ENCODE data around the gene FAM216B.
"Not testable (repeated sequence)": the region's sequence is repeated elsewhere in the genome, so short reads cannot be mapped to it uniquely, and the experiment has no call there.

Gene FAM216B

DNA sequence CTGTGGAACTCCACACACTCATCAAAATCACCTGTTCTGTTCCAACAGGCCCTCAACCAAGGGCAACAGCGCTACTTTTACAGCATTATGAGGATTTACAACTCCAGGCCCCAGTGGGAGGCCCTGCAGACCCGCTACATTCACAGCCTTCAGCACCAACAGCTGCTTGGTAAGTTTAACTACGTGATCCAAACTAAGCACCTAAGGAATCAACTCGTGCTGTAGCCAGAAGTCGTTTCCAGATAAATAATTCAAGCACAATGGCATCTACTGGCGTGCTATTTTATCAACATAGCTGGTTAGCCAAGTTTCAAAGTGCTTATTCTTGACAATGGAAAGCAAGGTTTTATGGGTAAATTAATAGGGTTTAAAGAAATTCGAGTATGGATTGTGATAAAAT, 5.3 kb downstream of the FAM216B start:
- DNase-seq (ENCODE audit: low read depth in 2 of 2), result no peak

DNA sequence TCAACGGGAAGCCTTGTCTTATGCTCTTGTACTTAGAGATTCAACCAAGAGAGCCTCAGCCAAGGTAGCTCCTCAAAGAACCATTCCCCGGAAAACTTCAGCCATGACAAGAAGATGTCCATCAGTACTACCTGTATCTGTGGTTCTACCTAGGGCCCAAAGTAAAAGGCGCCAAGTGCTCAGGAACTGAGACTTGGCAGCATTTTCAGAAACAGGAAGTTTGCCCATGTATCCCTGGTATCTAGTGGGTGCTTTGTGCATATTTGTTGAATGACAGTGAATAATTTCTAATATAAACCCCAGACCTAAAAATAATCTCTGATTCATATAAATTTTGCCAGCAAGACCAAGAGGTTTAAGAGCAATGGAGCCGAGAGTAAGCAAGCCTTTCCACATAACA, 7.2 kb downstream of the FAM216B start:
- DNase-seq (ENCODE audit: low read depth in 2 of 2), result no peak

DNA sequence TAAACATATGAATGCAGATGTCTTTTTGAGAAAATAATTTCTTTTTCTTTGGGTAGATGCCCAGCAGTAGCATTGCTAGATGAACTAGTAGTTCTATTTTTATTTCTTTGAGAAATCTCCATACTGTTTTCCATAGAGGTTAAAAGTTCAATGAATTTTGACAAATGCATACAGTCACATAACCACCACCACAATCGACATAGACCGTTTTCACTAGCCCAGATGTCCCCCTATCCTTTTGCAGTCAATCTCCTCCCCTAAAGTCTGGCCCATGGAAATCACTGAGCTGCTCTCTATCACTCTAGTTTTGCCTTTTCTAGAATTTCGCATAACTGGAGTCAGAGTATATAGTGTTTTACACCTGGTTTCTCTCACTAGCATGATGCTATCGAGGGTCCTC, 10.8 kb downstream of the FAM216B start:
- DNase-seq (ENCODE audit: low read depth in 2 of 2), result no peak

DNA sequence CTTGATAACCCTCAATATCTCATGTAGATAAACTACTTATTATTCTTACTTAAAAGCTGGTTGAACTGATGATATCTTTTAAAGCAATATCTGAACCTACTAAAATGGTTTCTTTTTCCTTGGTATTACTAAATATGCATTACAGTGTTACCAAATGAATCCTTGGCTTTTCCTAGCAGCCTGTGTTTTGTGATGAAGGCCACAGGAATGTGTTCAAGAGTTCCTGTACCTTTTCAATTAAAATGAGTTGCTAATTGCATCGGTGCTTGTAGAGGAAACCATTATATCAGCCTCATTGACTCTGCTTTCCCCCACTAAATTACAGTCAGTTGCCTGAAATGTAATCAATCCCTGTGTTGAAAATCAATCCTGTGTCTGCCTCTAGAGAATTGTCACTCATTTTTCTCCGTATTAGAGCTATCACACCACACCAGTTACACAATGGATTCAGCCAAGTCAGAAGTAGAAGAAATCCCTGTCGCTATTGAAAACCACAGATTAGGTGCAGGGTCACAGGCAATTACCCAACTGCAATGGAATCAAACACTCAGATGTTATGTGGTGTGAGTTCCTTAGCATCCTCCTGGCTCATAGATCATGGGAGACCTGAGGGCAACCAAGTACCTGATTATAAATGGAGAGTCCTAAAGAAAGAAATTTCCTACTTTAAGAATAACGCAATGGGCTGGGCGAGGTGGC, 13.3 kb downstream of the FAM216B start:
- no peak for DNase-seq (ENCODE audit: low read depth in 2 of 2)

DNA sequence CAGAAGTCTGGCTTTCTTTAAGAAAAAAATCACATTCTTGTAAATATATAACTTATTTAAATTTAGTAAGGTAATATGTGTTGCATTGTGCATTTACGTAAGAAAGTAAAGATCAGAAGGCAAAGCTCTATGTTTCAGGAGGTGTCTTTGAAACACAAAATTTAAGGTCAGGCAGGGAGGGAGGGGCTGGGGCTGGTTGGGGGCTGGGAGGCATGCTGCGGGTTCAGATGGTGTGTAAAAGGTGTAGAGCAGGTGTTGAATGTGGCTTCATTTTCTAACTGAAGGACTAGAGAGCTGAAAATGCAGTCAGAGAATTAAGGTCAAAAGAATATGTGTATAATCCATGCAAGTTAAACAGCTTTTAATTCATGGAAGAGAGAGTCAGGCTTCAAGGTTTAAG, 14.3 kb downstream of the FAM216B start:
- DNase-seq (ENCODE audit: low read depth in 2 of 2), result no peak

DNA sequence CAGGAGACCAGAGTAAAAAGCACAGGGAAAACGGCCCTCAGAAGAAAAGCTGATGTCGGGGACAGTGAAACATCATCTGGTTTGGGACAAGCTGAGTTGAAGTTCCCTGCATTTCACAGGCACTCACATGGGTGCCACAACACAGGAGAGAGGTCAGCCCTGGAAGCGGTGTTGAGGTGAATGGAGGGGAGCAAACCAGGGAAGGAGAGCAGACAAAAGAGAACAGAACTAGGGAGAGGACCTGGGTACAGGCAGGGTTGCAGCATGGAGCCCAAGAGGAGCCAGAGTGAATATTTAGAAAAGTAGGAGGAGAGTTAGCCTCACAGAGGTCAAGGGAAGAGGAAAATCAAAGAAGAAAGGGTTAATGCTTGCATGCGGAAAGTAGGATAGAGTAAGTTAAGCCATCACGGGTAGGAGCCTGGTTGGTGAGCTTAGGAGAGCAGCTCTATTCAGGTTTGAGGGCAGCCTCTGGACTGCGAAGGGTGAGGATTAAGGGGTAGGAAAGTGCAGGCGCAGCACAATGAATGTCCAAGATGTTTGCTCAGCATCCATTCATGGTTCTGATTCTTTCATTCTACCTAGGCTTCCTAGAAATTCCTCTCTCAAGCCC, 15.5 kb downstream of the FAM216B start:
- DNase-seq (ENCODE audit: low read depth in 2 of 2), result no peak

DNA sequence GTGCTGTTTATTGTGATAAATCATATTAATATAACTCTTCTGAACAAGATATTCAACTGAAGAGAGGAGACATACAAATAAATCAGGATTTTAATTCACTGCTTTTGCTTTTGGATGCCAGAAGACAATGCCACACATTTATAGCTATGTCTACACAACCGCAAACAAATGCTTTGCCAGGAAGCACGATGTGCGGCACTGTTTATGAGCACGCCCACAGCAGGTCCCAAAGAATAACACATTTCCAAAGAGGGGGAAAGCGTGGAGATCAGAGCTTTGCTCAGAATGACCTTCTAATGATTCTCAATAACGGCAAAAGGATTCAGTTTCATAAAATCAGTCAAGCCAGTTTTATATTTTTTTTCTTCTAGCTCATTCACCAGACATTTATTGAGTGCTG, 16.7 kb downstream of the FAM216B start:
- no peak for DNase-seq (ENCODE audit: low read depth in 2 of 2)

DNA sequence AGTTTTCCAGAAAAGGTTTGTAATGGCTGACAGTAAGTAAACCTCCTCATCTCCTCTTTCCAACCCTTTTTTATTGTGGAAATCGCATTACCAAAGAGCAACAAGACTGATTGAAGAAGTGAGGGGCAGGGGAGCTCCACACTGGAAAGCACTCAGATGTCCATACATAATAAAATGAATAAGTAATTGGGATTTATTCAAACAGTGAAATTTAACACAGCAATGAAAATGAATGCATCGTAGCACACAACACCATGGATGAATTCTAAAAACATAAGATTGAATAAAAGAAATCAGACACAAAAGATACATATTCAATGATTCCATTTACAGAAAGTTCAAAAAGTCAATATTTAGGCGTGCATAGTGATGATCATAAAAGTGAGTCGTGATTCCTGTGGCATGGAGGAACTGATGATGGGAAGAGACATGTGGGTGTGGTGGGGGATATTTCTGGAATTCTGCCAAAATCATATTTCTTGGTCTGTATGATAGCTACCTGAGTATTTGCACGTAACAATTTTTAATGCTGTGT, 18.8 kb downstream of the FAM216B start:
- DNase-seq (ENCODE audit: low read depth in 2 of 2), result no peak

DNA sequence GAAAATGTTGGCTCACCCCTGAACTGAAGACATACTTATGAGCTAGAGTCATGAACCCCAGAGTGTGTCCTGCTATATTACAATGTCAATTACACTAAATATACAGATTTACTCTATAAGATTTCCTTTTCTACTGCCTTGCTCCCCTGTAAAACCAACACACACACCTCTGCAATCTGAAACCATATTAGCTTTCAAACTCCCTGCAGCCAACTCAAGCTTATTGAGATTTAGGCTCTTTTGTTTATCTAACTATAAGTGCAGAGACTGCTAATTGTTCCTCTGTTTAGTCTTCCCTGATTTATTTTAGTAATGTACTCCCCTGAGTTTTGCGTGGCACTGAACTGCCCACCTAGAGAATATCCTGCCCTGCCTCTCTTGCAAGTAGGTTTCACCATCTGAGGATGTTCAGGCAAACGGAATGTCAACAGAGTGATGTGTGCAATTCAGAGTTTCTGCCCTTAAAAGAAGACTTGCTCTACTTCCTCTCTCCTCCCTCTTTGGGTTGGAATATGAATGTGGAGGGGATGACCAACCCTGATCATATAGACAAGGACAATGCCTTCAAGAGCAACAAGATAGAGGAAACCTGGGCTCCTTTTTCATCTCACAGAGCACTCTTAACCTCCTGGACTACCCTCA, 22.3 kb downstream of the FAM216B start:
- no peak for DNase-seq (ENCODE audit: low read depth in 2 of 2)

DNA sequence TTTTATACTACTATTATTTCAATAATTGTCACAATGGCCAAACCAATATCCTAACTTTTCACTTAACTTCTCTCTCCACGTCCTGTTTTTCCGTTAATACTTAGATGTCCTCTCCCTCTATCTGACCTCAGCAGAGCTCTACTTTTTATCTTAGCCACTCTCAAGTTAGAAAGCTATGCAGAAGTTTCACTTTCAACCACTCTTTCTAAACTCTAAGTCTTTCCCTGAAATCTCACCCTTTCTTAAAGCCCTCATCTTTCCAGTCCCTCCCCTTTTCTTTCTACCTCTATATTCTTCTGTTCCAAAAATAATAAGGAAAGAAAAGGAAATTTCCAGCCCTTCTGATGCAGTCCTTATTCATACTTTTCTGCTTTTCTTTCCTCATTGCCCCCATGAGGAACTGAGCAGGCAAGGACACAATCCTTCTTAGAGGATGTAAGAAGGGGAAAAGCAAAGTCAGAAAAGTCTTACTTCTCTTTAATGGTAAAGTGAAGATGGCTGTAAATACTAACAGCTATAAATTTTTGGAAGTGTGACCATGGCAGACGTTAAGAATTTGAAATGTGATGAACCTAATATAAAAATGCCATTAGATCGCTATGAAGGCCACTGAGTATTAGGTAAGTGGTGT, 23.0 kb downstream of the FAM216B start:
- DNase-seq (ENCODE audit: low read depth in 2 of 2), result no peak

DNA sequence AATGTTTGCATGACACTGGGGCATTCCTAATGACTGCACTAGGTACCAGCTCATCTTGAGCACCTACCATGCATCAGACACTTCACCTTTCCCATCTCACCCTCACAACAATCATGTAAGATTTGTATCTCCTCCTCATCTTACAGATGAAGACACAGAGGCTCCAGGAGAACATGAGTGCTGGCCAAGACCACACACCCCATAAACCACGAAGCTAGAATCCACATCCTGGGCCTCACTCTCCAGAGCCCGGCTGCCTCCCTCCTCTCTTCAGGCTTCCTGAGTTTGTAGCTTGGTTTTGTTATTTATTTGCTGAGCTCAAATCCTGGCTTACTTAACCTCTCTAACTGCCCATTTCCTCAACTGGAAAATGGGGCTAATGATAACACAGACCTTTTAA, 25.9 kb downstream of the FAM216B start:
- no peak for DNase-seq (ENCODE audit: low read depth in 2 of 2)

DNA sequence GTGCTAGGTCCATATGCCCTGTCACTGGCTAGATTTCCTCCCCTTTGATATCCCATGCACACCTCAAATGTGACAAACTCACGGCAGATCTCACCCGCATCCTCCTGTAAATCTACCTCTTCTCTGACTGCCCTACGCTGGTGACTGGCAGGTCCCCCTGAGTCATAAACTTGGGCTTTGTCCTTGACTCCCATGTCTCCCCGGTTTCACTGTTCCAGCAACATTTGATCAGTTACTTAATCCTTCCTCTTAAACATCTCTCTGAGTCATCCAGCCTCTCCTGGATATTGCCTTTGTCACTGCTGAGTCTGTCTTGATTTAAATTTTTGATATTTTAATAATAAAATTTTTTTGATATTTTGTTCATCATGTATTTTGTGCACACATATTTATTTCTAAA, 26.5 kb downstream of the FAM216B start:
- DNase-seq (ENCODE audit: low read depth in 2 of 2), result no peak

DNA sequence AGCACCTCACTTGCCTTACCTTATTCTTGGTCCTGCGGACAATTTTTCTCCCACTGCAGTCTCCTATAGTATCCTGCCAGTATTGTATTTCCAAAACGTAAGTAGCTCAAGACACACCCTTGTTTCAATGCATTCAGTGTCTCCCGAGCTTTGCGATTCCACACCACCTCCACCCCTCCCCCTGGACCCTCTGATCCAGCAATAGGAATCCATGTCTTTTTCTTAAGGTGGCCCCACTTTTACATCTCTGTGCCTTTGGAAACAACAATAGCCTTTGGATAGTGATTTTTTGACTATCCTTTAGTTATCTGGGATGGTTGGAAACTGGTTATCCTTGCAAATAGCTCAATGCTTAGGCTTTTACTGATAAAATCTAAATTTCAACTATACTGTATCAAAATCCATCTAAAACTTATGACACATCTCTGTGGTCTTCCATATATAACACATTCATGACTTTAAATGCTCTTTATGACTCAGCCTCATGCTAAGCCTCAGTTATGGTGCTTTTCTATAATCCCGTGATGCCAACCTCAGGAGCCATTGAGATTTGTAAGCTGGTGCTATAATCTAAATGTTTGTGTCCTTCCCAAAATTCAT, 27.1 kb downstream of the FAM216B start:
- no peak for DNase-seq (ENCODE audit: low read depth in 2 of 2)

DNA sequence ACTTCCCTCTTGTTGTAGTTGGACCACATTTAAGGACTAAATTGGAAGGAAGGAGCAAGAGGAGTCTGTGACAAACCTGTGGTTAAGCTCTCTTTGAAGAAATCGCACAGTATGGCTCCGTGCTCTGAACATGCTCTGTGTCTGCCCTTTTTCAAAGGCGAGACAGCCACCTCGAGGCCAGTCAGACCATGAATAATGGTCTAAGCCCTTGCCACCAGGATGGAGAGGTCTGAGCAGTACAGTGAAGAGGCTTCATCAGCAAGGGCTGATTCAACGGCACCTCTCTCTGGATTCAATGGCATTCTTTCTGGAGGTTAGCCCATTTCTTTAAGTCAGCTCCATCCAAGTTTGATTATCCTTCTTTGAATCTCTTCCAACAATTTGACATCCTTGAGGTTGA, 30.9 kb downstream of the FAM216B start:
- DNase-seq (ENCODE audit: low read depth in 2 of 2), result no peak

DNA sequence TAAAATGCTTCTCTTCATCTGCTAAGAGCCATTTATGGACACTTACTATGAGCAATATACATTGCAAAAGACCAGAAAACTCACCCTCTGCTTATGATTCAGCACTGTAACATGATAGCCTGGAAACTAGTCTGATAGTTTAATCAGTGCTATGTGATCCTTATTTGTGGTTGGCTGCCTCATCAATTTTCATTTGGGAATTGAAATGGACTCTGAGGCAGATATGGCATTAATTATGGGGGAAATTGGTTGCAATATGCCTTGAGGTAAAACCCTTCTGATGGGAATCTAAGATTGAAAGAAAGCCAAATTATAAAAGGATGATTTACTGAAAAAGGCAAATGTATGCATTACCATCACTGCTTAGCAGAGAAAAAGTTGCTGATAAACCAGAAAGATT, 33.5 kb downstream of the FAM216B start:
- no peak for DNase-seq (ENCODE audit: low read depth in 2 of 2)

DNA sequence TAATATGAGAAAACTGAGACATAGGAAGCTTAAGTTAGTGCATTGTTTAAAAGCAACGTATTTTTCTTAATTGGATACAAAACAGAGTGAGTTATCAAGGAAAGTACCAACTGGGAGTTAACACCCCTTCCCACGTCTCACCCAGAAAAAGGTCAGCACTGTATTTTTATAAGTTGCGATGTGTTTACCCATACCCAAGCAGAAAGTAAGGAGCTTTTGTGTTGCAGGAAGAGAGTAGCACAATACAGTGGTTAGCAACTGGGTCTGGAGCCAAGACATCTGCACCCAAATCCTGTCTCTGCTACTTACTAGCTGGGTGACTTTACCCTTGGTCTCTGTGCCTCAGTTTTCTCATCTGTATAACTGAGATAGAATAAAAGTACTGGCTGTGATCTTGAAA, 34.3 kb downstream of the FAM216B start:
- DNase-seq (ENCODE audit: low read depth in 2 of 2), result no peak

DNA sequence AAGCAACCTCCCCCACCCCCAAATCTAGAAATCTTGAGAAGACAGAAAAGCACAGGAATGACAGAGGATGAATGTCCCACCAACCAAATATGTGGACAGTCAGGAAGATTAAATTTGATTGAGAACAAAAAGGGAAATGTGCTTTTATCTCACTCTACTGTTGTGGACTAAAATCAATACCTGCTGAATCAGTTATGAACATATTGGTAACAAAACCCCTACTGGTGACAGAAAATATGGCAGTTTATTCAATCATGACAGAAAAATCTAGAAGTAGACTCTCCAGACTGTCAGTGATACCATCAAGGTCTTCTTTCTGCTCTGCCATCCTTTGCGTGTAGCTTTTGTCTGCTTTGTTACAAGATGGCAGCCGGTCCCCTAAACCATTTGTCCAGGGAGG, 35.2 kb downstream of the FAM216B start:
- no peak for DNase-seq (ENCODE audit: low read depth in 2 of 2)

DNA sequence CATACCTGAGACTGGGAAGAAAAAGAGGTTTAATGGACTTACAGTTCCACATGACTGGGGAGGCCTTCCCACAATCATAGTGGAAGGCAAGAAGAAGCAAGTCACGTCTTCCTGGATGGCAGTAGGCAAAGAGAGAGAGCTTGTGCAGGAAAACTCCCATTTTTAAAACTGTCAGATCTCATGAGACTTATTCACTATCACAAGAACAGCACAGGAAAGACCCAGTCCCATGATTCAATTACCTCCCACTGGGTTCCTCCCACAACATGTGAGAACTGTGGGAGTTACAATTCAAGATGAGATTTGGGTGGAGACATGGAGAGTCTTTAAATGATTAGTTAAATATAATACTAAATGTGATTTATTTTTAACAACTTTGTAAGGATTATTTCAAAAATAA, 38.3 kb downstream of the FAM216B start:
- DNase-seq (ENCODE audit: low read depth in 2 of 2), result not testable (repeated sequence)

DNA sequence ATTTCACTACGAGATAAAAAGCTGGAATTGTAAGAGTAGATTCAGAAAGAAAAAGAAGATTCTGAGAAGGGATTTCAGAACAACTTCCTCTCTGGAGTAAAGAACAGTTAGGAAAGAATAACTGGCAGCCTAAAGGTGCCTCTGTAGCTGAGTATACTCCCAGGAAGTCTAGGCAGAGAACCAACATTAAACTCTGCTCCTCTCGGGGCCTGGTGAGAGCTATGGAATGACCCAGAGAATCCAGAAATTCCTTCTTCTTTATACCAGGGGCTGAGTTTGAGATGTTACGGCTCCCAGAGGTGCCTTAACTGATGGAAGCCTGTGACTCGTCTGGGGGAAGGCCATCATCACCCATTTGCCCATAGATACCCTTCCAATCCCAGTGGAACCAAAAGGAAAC, 39.1 kb downstream of the FAM216B start:
- no peak for DNase-seq (ENCODE audit: low read depth in 2 of 2)

DNA sequence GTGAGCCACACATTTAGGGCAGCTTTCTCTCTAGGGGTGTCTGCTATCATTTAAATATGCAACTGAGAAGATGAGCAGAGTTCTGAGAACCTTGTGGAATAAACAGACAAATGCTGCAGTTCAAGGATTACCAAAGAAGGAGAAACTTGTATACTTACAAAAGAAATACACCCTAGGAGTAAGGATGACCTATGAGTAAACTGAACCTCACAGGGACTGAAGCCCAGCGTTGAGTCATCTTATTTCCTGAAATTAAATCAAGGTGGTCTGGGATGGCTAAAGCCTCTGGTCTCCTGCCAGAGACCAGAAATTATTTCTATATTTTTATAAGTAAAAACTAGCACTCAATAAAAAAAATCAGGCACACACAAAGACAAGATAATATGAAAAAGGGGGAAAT, 40.1 kb downstream of the FAM216B start:
- DNase-seq (ENCODE audit: low read depth in 2 of 2), result no peak

DNA sequence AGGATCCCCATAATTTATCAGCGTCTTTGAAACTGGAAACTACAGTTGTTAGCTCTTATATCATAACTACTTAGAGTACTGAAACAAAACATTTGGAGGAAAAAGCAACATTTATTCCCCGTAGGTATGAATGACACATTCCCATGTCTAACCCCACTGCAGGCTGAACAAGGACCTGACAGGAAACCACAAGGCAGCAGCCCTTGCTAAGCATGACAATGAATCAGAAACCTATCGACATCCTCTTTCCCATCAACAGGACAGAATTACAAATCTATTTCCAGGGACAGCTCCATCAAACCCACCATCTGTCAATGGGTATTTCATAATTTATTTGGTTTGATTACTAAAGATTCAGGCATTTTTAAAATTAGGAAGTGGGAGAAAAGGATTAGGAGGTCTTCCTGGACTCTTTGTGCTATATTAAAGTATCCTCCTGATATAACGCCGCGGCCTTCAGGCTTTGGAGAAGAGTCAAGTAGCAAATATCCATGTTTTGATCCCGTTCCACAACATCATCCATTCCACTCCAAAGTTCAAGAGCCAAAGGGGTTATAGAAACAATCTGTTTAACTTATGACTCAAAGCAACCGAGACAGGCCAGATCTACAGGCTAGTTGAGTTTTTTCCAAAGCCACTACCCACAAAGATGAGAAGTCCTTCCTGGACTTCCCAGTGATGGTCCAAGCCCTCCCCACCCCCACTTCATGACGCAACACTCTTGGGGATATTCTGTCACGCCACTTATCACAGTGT, 51.1 kb downstream of the FAM216B start:
- DNase-seq (ENCODE audit: low read depth in 2 of 2), result no peak

DNA sequence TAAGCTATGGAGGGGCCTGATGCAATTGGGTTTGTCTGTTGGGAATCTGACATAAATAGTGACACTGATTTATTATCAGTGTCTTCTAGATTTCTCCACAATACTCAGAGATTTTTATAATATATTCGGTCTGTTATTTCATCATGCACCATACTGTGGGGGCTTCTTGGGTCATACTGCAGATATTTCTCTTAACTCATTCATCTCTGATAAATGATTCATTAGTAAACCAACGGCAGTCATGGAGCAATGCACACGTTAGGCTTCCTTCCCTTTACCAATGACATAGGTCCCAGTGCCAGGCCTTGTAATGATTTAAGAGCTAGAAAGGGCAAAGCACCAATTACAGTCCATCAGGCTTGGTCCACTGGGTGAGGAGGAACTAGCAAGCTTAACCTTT, 53.6 kb downstream of the FAM216B start:
- no peak for DNase-seq (ENCODE audit: low read depth in 2 of 2)

Measured in stimulated activated CD4-positive, alpha-beta T cell treated with anti-CD3 and anti-CD28 coated beads, Interleukin-1b, Interleukin-23, amount 100 ng/mL, for 1 hour (primary cell).